RCC 7860 (cell line): ENCODE measurements around the gene FNDC3A.
A peak's percentile ranks its signal among the peaks of the same experiment; 100 is the strongest.
"Not testable (repeated sequence)": the region's sequence is repeated elsewhere in the genome, so short reads cannot be mapped to it uniquely, and the experiment has no call there.

Source experiments
- DNase-seq: peaks from one replicate; pipeline ENCODE4 v3.0.0-alpha.2; 2015; ENCODE audit warnings: low spot score
- FAIRE-seq: peaks from 2 replicates; lab custom pipeline; 2012; peaks lifted over from hg19 to GRCh38; lab: Jason Lieb, UNC

FNDC3A gene

GRCh38 chr13:48976576-48977285 lies 1.0 kb downstream of the FNDC3A start:
- DNase-seq (no peak), FAIRE-seq (peak; percentile 25)

- no peak for DNase-seq
Observed at GRCh38 chr13:48977286-48977625, 1.5 kb downstream of the FNDC3A start.

GRCh38 chr13:48977973-48978372 lies 2.3 kb downstream of the FNDC3A start:
- DNase-seq, result no peak
- peak; percentile 64 for FAIRE-seq

More at GRCh38 chr13:48977286-48977625, 1.5 kb downstream of the FNDC3A start:
- FAIRE-seq, result no peak

GRCh38 chr13:48978942-48979601 lies 3.4 kb downstream of the FNDC3A start:
- FAIRE-seq, result no peak

GRCh38 chr13:48979892-48980291 lies 4.2 kb downstream of the FNDC3A start:
- no peak for DNase-seq
- FAIRE-seq, result no peak

More at GRCh38 chr13:48978942-48979601, 3.4 kb downstream of the FNDC3A start:
- no peak for DNase-seq

- FAIRE-seq (no peak), DNase-seq (no peak)
Observed at GRCh38 chr13:48983331-48983730, 7.6 kb downstream of the FNDC3A start.

- DNase-seq, result no peak
- FAIRE-seq, result no peak
Observed at GRCh38 chr13:48985756-48986155, 10.0 kb downstream of the FNDC3A start.

GRCh38 chr13:48990900-48991299 lies 15.2 kb downstream of the FNDC3A start:
- DNase-seq (no peak), FAIRE-seq (no peak)

GRCh38 chr13:48993150-48993549 lies 17.4 kb downstream of the FNDC3A start:
- FAIRE-seq, result no peak
- DNase-seq, result no peak

- DNase-seq, result no peak
- FAIRE-seq, result no peak
Observed at GRCh38 chr13:48994706-48995105, 19.0 kb downstream of the FNDC3A start.

GRCh38 chr13:48998641-48999292 lies 23.1 kb downstream of the FNDC3A start:
- FAIRE-seq (no peak), DNase-seq (no peak)

- FAIRE-seq, result no peak
- DNase-seq, result no peak
Observed at GRCh38 chr13:49000247-49000646, 24.5 kb downstream of the FNDC3A start.

- not testable (repeated sequence) for DNase-seq, FAIRE-seq
Observed at GRCh38 chr13:49018986-49019635, 43.4 kb downstream of the FNDC3A start.

GRCh38 chr13:49020328-49020727 lies 44.6 kb downstream of the FNDC3A start:
- FAIRE-seq (no peak), DNase-seq (no peak)

- peak; percentile 65 for FAIRE-seq
- DNase-seq, result peak; percentile 20
Observed at GRCh38 chr13:49020940-49021553, 45.3 kb downstream of the FNDC3A start.

- DNase-seq (peak; percentile 79), FAIRE-seq (no peak)
Observed at GRCh38 chr13:49021953-49022352, 46.2 kb downstream of the FNDC3A start.

GRCh38 chr13:49022472-49023144 lies 46.9 kb downstream of the FNDC3A start:
- DNase-seq (peak; percentile 47), FAIRE-seq (no peak)

GRCh38 chr13:49023431-49023830 lies 47.7 kb downstream of the FNDC3A start:
- DNase-seq (peak; percentile 83), FAIRE-seq (peak; percentile 98)

GRCh38 chr13:49026851-49027250 lies 51.1 kb downstream of the FNDC3A start:
- FAIRE-seq (no peak), DNase-seq (no peak)

- FAIRE-seq (no peak), DNase-seq (no peak)
Observed at GRCh38 chr13:49029570-49029969, 53.9 kb downstream of the FNDC3A start.
